ENCODE data around the gene LZTR1. TPM values are rescaled to one million over a fixed set of nuclear protein-coding genes. Genes with fewer than 3 reads are reported as not detected.

The LZTR1 gene
- total and polyA plus RNA-seq, 2 of the 8 experiments (the other 6 are each of a cell fraction or from before 2014, with no cell fraction given), result 22.3 to 31.0 TPM

DNA sequence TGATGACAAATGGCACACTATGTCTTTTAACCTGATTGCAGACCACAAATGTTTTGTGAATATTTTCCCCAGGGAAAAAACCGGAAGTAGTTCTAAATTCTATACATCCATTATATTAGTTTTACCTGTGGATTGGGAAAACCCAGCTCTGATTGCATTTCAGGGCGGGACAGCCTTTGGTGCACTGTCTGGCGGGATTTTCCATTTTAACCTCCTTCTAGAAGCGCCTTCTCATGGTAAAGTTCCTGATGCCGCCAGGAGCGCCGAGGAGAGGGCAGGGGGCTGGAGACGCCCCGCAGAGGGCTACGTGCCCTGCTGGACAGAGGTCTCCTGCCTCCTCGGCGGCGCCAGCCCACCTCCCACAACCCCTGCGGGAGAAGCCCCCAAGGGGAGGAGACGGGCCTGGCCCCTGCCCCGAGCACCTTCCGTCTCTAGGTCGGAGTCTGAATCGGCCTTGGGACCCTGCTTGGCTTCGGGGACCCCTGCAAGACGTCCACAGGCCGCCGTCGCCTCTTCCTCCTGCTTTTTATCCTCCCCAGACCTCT, 31.6 kb downstream of the LZTR1 start:
- H3K27me3 ChIP-seq (replicated peaks in 1 of 4; ENCODE audit: control insufficient read depth in 3 of 4, extremely low read depth in 1 of 4, insufficient read depth in 3 of 4, low read length in 3 of 4), result peaks cover 0 to 4% (median 3%) of the 10 kb centered on the region in 4 experiments; a peak in 4 of 7 replicates
- TF ChIP-seq BACH1 (IDR thresholded peaks at IDR 0.05; ENCODE audit: low read length) (no peak), ZNF274 (IDR thresholded peaks at IDR 0.05; ENCODE audit: borderline replicate concordance, extremely low read depth, low read length) (no peak), KDM1A (IDR thresholded peaks at IDR 0.05; ENCODE audit: borderline replicate concordance, low read length) (no peak), EZH2 (IDR thresholded peaks at IDR 0.05; ENCODE audit: low read depth, low read length, severe bottlenecking) (no peak), CBX8 (IDR thresholded peaks at IDR 0.05; ENCODE audit: borderline replicate concordance, low read depth, low read length) (no peak), TAF1 (IDR thresholded peaks at IDR 0.05; ENCODE audit: low read depth, low read length) (0 out of 2 replicates have a peak, but pooled peaks have one; percentile 41), EP300 (IDR thresholded peaks at IDR 0.05; ENCODE audit: borderline replicate concordance in 1 of 2, low read depth in 2 of 2, low read length in 2 of 2) (no peak), POLR2AphosphoS5 (IDR thresholded peaks at IDR 0.05; ENCODE audit: low read depth, low read length) (0 out of 2 replicates have a peak, but pooled peaks have one; percentile 36)
- TF ChIP-seq, protein P1, sequence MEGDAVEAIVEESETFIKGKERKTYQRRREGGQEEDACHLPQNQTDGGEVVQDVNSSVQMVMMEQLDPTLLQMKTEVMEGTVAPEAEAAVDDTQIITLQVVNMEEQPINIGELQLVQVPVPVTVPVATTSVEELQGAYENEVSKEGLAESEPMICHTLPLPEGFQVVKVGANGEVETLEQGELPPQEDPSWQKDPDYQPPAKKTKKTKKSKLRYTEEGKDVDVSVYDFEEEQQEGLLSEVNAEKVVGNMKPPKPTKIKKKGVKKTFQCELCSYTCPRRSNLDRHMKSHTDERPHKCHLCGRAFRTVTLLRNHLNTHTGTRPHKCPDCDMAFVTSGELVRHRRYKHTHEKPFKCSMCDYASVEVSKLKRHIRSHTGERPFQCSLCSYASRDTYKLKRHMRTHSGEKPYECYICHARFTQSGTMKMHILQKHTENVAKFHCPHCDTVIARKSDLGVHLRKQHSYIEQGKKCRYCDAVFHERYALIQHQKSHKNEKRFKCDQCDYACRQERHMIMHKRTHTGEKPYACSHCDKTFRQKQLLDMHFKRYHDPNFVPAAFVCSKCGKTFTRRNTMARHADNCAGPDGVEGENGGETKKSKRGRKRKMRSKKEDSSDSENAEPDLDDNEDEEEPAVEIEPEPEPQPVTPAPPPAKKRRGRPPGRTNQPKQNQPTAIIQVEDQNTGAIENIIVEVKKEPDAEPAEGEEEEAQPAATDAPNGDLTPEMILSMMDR (IDR thresholded peaks at IDR 0.05; ENCODE audit: control extremely low read depth in 1 of 3, insufficient read depth in 1 of 3, low read depth in 1 of 3, low read length in 3 of 3), result no peak

More for the DNA sequence above, 31.6 kb downstream of the LZTR1 start:
- Histone ChIP-seq H2BK15ac (ENCODE audit: low read length) (no peak overlapping the region), H3K9ac (replicated peaks in 1 of 4; ENCODE audit: extremely low read depth in 1 of 4, low read depth in 3 of 4, low read length in 3 of 4) (peak overlapping the region in 1 of 4 experiments; percentile 31; a peak in 3 of 7 replicates), H3K23me2 (ENCODE audit: low read depth, low read length) (peaks cover 6% of the 10 kb centered on the region; the same call in 1 of the 2 replicates), H2BK120ac (replicated peaks; ENCODE audit: low read depth, low read length) (no peak overlapping the region), H3K4me3 (ENCODE audit: extremely low read depth in 1 of 4, insufficient read depth in 2 of 4, low read depth in 3 of 4, low read length in 4 of 4) (peak overlapping the region; percentile 51 to 75 (median 64)), H3K36me3 (ENCODE audit: control insufficient read depth in 2 of 4, insufficient read depth in 4 of 4, low read length in 3 of 4) (peaks cover 0 to 2% (median 0%) of the 10 kb centered on the region in 4 experiments; a peak in 1 of 8 replicates), H3K4me2 (ENCODE audit: insufficient read depth in 1 of 2, low read depth in 2 of 2, low read length in 2 of 2) (peak overlapping the region; percentile 68 to 97), H4K91ac (replicated peaks; ENCODE audit: insufficient read length, low read length) (no peak overlapping the region), H4K8ac (ENCODE audit: extremely low read depth, insufficient read depth, low read length) (0 out of 2 replicates have a peak overlapping the region, but pooled peaks have one; percentile 39), H2AK5ac (ENCODE audit: low read depth, low read length) (no peak overlapping the region), H4K5ac (ENCODE audit: insufficient read length, low read depth, low read length) (peak overlapping the region; percentile 28), H3K4me1 (replicated peaks in 1 of 4; ENCODE audit: control insufficient read depth in 3 of 4, insufficient read depth in 4 of 4, low read length in 3 of 4) (peaks cover 15 to 31% (median 19%) of the 10 kb centered on the region in 4 experiments), H3K56ac (replicated peaks; ENCODE audit: insufficient read length, low read depth, low read length) (peak overlapping the region; percentile 74), H2BK12ac (ENCODE audit: low read depth, low read length) (no peak overlapping the region), H3K27ac (ENCODE audit: low read depth, low read length) (no peak overlapping the region), H2BK5ac (ENCODE audit: low read depth, low read length) (peak overlapping the region; percentile 44; the same call in 1 of the 2 replicates), H3K4ac (replicated peaks; ENCODE audit: insufficient read length, low read depth, low read length) (no peak overlapping the region), H2BK20ac (ENCODE audit: low read length) (no peak overlapping the region), H4K20me1 (replicated peaks in 1 of 2; ENCODE audit: control insufficient read depth in 1 of 2, insufficient read depth in 2 of 2, low read length in 2 of 2) (peaks cover 0 to 8% of the 10 kb centered on the region in 2 experiments), H3K23ac (ENCODE audit: insufficient read length) (no peak overlapping the region), H3K79me1 (ENCODE audit: low read depth, low read length) (no peaks in the 10 kb centered on the region; the same call in 1 of the 2 replicates), H3K9me3 (ENCODE audit: insufficient read depth in 2 of 2, low read depth in 1 of 2, low read length in 1 of 2) (no peaks in the 10 kb centered on the region), H3K79me2 (ENCODE audit: control insufficient read depth in 1 of 2, insufficient read depth in 2 of 2, low read length in 2 of 2) (no peaks in the 10 kb centered on the region), H2AFZ (ENCODE audit: low read length) (peak overlapping the region; percentile 35; the same call in 1 of the 2 replicates), H3K18ac (ENCODE audit: extremely low read depth, low read length) (peak overlapping the region; percentile 48), H3K14ac (ENCODE audit: insufficient read length) (no peak overlapping the region)
- WGBS, 2 experiments (ENCODE audit: extremely low coverage in 1 of 2, insufficient coverage in 1 of 2, insufficient read length in 1 of 2, insufficient replicate concordance in 2 of 2, low coverage in 1 of 2, low lambda C conversion rate in 2 of 2, missing lambda C conversion rate in 1 of 2), result 5% methylated on average over 24 of the region's 24 CpGs; no CpG with 5 or more reads in 1 of the 2 experiments
- POLR2A ChIA-PET (ENCODE audit: partially characterized antibody), result interaction anchor here (0.8 to 1.4 kb wide), 2 partner anchors 11 to 32 kb away, joined by 3 to 8 read pairs; partner anchors contain the start of genes LZTR1 and THAP7
- no peak for DNase-seq (ENCODE audit: low read depth in 1 of 2, low spot score in 2 of 2)
- CTCF ChIA-PET (ENCODE audit: partially characterized antibody), result interaction anchor here (0.6 to 2.3 kb wide), 7 partner anchors 10 to 128 kb away, joined by 3 to 7 read pairs (median 3); partner anchors contain the start of gene LZTR1
- no peak for FAIRE-seq
